CD4-positive, alpha-beta T cell treated with Interleukin-21 for 1 hour (primary cell): ENCODE measurements around the gene UBL4A.
A peak's percentile ranks its signal among the peaks of the same experiment; 100 is the strongest.

Experiments used
- DNase-seq: peaks from one replicate; pipeline ENCODE4 v3.0.0-alpha.2; 2020

Gene UBL4A

DNA sequence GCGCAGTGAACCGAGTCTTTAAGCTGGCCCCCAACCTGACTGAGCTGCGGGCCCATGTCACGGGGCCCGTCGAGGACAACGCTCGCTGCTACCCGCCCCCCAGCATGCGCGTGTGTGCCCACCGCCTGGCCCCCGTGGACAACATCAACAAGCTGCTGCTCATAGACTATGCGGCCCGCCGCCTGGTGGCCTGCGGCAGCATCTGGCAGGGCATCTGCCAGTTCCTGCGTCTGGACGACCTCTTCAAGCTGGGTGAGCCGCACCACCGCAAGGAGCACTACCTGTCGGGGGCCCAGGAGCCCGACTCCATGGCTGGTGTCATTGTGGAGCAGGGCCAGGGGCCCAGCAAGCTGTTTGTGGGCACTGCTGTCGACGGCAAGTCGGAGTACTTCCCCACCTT, 26.1 kb downstream of the UBL4A start:
- DNase-seq: no peak

DNA sequence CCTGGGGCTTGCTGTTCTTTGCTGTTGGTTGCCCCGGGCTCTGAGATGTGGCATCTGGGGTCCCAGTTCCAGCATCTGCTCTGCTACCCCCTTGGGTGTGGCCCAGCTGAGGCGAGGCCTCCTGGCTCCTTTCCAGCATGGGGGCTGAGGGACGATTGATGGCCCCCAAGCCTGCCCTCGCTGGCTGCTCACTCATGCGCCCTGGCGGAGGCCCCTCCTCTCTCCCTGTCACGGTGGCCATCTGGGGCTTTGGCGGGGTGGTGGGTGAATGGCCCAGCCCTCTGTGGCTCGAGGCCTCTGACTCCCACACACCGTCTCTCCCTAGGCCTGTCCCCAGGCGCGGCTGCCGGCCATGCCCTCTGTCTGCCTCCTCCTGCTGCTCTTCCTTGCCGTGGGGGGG, 26.6 kb downstream of the UBL4A start:
- no peak for DNase-seq

DNA sequence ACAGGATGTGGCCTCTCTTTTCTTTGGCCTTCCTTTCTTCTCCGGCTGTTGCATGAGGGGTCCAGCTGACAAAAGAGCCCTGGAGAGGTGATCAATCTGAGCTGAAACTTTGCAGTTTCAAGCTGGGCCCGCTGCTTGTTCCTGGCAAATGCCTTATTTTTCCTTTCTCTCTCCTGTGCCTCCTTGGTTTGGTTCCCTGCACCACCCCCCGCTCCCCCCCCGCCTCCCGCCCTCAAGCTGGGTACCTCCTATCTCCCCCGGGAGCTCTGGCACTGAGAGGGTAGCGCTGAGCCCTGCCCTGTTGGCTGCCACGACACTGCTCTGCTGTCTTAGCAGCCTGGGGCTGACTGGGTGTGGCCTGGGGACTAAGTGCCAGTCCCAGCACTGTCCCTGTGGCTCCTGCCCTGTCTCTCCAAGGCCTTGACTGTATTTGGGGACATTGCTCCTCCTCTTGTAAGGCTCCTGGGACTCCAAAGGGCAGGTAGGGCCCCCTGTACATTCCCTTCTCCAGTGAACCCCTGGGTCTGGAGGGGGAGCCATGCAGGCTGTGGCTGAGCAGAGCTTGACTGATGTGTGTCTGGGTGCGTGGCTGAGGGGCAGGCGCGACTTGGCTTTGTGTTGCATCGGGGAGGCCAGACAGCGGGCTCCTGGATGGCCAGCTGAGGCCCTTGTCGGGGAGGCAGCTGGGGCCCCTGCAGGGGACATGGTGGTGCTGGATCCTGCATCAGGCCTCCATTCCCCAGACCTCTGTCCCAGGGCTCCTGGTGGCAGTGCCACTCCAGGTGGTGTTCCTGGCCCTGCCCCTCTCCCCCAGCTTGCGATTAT, 27.2 kb downstream of the UBL4A start:
- no peak for DNase-seq

DNA sequence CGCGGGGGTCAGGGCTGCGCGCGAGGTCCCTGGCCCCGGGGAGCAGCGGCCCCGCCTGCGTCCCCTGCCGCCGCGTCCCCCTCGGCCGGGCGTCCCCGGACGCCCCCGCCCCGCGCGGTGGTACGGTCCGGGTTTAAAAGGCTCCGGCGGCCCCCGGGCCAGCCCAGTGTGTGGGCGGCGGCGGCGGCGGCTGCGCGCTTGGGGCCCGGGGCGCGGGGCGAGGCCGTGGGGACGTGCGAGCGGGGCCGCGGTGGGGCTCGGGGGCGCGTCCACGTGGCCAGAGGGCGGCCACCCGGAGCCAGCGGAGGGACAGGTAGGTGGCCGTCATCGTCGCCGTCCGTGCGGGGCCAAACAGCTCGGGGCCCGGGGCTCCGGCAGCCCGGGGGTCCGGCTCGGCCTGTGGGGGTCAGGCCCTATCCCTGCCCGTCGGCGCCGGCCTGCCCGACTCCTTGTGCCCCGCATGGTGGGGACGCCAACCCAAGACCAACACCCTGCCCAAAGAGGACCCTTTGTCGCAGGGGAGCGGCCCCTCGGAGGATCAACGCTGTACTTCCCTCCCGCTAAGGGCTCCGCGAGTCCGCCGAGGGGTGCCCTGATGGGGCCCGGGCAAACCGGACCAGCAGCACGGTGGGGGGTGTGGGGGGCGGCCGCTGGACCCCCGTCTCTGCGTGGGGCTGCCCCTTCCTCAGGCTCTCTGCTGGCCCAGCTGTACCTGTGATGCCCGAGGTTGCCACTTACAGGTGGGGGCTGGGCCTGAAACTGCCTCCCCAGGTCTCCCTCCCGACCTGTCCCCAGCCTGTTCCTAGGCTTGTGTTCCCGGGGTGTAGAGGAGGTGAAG, 28.1 kb downstream of the UBL4A start, which contains the start of gene PLXNA3:
PLXNA3 (plus strand) TSS at position 166 of the 838 bp plus-strand sequence. CDS start 1,903 bp downstream, outside the sequence.
- peak; percentile 76 for DNase-seq

DNA sequence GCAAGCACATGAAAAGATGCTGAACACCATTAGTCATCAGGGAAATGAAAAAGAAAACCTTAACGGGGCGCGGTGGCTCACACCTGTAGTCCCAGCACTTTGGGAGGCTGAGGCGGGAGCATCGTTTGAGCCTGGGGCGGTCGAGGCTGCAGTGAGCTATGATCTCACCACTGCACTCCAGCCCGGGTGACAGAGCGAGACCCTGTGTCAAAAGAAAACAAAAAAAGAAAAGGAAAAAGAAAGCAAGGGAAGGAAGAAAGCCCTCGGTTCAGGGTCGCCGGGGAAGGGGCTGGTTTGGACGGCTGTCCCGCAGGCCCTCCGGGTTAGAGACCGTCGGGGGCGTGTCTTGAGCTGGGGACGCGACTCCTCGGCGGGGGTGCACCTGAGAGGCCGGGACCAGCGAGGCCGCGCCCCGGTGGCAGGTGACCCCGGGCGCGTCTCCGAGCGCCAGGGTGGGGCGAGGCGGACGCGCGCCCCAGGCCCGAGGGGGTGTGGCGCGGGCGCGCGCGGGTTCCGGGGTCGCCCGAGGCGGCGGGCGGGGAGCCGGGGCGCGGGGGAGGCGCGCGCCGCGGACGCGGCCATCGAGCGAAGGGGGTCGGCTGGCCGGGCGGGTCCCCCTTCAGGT, 28.8 kb downstream of the UBL4A start:
- peak; percentile 75 for DNase-seq

DNA sequence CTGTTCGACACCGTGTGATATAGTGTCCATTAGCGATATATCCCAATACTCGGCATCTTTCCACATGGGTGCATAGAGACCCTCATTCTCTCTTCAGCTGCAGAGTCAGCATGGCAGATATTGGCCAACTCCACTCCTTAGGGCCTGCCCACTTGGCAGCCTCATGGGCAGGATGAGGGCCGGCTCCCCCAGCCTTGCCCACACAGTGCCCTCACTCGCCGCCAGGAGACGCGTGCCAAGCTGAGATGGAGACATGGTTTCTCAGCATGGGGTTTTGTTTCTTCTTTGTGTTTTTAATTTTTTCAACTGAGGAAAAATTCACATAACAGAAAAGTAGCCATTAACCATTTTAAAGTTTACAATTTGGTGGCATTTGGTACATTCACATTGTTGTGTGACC, 33.6 kb downstream of the UBL4A start:
- no peak for DNase-seq

DNA sequence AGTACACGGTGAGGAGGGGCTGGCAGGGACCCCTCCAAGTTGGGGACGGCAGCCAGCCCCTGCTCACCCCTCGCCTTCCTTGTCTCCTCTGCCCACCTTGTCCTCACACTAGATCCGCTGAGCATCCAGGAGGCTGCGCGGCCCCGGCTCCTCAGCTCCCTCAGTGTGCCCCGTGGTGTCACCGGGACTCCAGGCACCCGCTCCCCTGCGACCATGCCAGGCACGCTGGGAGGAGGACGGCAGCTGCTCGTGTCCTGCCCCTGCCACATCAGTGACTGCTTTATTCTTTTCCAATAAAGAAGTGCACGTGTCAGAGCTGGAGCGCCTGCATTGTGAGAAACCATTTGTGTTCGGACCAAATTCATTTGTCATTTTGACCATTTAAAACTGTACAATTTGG, 36.1 kb downstream of the UBL4A start:
- no peak for DNase-seq

DNA sequence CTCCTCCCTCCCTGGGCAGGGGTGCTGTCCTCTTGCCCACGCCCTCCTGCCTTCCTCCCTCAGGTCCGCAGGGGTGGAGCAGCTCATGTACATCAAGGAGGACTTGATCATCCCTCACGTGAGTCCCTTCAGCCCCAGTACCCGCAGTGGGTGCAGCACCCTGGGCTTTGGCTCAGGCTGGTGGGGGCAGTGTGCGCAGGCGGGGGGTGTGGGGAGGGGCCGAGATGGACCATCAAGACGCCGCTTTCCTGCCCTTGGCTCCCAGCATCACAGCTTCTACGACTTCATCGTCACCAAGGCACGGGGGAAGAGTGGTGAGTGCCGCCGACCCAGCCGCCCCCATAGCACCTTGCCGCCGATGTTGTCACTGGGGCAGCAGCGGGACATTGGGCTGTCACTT, 36.8 kb downstream of the UBL4A start:
- DNase-seq: no peak

DNA sequence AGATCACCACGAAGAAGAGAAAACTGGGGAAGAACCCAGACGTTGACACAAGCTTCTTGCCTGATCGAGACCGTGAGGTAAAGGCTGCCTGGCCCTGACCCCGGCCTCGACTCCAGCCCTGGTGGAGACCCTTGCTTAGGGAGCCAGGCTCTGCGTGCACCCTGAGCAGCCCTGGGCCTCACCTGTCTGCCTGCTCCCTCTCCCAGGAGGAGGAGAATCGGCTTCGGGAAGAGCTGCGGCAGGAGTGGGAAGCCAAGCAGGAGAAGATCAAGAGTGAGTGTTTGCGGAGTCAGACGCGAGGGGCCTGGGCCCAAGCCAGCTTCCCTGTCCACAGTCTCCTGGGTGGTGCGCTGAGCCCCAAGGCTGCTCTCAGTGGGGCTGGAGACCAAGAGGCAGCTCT, 37.9 kb downstream of the UBL4A start:
- no peak for DNase-seq

DNA sequence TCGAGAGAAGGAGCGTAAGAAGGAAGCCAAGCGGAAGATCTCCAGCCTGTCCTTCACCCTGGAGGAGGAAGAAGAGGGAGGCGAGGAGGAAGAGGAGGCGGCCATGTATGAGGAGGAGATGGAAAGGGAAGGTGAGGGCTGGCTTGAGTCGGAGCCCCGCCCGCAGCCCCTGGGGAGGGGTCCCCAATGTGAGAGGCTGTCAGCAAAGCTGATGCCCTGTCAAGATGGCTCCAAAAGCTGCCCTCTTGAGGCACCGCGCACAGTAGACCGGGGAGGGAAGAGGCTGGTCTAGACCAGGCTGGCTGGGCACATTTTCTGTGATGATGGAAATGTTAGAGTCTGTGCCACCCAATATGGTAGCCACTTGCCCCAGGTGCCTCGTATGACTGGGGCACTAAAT, 40.0 kb downstream of the UBL4A start:
- no peak for DNase-seq

DNA sequence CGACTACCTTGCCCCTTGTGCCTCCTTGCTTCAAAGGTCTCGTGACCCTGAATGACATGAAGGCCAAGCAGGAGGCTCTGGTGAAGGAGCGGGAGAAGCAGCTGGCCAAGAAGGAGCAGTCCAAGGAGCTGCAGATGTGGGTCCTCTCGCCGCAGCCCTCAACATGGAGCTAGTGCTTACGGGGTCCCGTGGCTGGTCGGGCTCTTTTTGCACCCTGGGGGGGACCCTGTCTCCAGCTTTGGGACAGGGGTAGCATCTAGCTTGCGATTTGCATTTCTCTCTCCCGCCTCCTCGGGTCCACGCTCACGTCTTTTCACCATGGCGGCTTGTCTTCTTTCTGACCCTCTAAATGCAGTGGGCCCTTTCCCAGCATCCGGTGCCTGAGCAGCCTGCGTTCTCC, 40.6 kb downstream of the UBL4A start:
- DNase-seq: no peak

DNA sequence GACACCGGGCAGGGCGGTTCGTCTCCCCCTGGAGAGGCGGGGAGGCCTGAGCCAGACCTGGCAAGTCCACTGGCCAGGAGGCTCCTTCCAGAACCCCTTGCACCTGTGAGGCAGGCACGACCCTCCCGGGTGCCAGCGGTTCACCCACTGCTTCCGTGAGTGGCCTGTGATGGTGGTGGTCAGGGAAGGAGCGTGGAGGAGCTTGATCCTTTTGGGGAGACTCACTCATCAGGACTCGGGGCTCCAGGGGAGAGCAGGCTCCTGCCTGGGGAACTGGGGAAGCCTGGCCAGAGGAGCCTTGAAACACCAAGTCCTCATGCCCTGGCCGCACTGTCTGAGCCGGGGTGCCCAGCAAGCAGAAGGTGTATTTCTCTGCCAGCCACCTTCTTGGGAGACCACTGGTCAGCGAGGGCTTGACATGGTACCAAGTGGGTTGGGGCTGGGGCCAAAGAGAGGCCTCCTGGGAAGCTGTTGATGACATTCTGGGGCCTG, 41.6 kb downstream of the UBL4A start:
- no peak for DNase-seq

DNA sequence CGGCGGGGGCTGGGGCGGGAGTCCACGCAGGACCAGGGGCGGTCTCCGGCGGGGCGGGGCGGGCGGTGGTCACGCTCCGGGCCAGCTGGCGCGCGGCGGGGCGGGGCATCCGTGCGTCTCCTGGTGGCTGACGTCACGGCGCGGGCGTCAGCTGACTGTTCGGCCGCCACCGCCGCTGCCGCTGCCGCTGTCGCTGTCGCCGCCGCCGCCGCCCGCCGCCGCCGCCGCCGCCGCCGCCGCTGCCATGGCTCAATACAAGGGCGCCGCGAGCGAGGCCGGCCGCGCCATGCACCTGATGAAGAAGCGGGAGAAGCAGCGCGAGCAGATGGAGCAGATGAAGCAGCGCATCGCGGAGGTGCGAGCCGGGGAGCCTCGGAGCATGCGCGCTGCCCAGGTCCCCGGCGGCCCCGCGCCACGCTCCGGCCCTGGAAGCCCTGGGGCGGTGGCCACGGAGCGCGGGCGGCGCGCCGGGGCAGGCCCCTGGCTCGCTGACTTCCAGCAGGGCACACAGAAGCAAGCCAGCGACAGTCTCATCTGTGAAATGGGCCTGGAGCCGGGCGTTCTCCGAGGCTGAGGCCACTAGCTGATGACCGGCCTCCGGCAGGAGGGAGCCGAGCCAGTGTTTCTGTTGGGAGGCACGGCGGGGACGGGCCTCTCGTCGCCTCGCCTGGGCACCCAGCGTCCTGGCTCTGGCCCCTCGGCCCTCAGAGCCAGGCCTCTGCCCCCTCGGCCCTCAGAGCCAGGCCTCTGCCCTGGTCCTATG, 42.2 kb downstream of the UBL4A start, which contains the start of gene FAM50A:
FAM50A (plus strand) TSS at position 150 of the 763 bp plus-strand sequence; CDS start at position 245, 95 bp downstream.
- peak; percentile 74 for DNase-seq

DNA sequence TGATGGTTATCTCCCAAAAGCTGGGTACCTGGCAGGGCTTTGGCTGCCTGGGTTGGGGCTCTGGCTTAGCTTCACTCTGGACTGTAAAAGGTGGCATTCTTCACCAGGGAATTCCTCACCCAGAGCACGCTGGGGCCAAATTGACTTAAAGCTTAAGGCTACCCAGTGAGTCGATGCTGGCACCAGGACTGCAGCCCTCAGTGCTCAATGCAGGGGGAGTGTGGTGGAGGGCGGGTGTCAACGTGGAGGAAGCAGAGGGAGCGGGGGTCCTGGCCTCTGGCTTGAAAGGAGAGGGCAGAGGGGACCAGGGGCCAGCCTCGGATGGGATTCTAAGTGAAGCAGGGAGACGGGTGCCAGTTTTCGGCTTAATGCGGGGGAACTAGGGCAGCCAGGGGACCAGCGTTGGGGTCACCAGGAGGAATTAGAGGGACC, 42.9 kb downstream of the UBL4A start:
- no peak for DNase-seq

DNA sequence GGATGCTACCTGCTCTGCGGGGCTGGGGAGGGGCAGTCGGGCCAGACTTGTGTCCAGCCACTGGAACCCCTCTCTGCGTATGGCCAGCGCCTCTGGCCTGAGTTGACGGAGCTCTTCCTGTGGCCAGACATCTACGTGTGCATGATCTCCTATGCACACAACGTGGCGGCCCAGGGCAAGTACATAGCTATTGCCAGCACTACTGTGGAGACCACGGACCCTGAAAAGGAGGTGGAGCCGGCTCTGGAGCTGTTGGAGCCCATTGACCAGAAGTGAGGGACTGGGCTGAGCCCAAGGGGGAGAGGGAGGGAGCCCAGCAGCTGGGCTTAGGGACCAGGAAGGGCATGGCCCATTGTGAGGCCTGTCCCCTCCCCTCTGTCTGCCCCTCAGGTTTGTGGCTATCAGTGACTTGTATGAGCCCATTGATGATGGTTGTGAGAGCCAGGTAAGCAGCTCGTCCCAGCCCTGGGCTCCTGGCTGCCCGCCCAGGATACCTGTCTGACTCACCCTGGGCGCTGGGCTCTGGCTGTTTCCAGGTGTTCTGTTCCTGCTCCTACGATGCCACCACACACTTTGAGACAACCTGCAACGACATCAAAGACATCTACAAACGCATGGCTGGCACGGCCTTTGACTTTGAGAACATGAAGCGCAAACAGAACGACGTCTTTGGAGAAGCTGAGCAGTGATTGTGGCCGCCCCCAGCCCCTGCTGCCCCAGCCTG, 44.3 kb downstream of the UBL4A start:
- DNase-seq: no peak

DNA sequence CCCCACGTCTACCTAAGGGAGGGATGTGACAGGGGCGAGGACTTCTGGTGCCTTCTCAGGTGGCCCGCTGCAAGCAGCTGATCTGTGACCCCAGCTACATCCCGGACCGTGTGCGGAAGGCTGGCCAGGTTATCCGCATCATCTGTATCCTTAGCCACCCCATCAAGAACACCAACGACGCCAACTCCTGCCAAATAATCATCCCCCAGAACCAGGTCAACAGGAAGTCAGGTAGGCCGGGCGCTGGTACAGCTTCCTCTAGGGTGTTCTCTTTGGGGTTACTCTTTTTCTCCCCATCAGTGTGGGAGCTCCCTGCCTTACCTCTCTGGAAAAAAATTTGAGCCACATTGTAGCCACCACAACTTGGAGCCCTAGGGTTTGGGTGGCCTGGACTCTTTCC, 44.9 kb downstream of the UBL4A start:
- DNase-seq: peak; percentile 21

DNA sequence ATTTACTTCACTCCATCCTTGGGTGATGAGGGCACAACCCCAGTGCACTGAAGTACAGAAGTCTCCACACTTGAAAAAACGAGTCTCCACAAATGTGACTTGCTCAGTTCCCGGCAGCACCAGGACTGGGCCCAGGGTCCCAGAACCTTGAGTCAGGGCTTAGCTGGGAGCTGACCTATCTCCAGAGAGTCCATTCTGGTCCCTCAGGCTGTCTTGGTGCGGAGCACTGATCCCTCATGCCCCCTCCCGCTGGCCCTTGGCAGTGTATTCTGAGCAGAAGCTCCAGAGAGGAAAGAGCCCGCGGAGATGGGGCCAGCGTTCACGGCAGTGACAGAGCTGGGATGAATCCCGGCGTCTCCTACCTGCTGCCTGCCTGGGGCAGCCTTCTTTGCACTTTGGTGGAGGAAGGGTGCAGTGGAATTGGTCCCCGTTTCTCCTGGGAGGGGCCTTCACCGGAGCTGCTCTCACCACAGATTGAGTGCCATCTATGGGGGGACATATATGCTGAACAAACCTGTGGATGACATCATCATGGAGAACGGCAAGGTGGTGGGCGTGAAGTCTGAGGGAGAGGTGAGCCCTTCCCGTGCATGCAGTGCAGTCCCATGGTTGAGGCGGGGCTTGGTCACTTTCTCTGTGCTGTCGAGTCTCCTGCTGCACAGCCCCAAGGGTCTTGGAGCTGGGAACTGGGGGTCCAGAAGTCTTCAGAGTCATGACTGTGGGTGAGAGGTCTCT, 45.6 kb downstream of the UBL4A start:
- DNase-seq: no peak

DNA sequence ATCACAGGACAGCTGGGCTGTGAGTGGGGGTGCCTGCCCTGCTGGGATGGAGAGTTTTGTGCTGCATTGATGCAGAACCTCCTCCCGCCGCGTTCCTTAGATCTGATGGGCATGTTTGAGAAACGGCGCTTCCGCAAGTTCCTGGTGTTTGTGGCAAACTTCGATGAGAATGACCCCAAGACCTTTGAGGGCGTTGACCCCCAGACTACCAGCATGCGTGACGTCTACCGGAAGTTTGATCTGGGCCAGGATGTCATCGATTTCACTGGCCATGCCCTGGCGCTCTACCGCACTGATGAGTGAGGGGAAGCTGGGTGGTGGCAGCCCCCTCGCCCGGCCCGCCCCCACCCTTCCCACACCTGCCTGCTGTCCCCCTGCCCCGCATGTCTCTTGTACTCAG, 46.6 kb downstream of the UBL4A start:
- DNase-seq: no peak

DNA sequence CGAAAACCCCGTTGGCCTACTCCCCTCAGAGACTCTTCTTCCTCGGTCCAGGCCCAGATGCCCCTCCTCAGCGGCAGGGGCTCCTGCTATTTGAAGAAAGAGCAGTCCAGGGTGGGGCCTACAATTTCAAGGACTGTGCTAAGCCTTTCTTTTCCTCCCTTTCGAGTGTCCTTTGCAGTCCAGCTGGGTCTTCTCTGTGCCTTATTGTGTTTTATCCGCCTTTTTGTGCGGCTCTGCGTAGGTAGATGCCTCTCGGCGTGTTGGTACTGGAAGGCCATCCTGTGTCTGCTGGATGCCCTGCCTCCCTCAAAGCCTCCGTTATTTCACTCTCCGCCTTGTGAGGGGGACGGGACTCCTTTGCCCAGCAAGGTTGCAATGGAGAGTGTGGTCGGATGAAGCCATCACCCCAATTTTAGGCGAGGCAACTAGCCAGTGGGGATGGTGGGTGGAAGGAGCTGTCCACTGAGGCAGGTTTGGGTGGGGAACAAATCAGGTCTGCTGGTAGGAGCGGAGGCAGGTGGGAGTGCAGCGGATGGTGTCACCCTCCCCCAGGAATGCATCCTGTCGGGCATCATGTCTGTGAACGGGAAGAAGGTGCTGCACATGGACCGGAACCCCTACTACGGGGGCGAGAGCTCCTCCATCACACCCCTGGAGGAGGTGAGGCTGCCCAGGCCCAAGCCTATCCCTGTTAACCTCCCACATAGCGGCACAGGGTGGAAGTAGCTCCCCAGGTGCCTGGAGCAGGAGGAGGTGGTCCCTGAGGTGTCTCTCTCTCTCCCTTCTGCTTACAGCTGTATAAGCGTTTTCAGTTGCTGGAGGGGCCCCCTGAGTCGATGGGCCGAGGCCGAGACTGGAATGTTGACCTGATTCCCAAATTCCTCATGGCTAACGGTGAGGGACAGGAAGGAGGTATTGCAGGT, 48.2 kb downstream of the UBL4A start:
- DNase-seq: no peak
